ENCODE data around the gene WDR45.

DNA sequence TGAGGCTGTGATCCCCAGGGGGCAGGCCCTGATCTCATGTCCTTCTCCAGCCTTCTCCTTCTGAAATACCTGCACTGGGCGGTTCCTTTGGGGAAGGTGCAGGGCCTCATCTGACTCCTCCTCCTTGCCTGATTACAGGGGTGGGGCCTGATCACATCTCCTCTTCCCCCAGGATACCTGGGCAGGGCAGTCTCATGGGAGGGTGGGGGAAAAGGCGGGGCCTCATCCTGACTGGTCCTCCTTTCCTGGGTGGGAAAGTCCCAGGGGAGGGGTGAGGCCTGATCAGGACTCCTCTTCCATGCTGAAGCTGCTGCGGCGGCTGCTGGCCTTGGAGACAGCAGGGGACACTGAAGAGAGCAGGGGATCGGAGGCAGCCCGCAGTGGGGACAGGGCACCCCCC lies 49.8 kb downstream of the WDR45 start:
- TF ChIP-seq EP300 (IDR thresholded peaks at IDR 0.05): no peak
- no peak for TF ChIP-seq POLR2AphosphoS5 (IDR thresholded peaks at IDR 0.05)
